Measurements from ENCODE around the gene SAMD11.

The SAMD11 gene

GRCh38 chr1:904310-904950 is 19.3 kb upstream of the SAMD11 start:
- peak; percentile 95 for DNase-seq (ENCODE audit: low read depth, low spot score)

DNA sequence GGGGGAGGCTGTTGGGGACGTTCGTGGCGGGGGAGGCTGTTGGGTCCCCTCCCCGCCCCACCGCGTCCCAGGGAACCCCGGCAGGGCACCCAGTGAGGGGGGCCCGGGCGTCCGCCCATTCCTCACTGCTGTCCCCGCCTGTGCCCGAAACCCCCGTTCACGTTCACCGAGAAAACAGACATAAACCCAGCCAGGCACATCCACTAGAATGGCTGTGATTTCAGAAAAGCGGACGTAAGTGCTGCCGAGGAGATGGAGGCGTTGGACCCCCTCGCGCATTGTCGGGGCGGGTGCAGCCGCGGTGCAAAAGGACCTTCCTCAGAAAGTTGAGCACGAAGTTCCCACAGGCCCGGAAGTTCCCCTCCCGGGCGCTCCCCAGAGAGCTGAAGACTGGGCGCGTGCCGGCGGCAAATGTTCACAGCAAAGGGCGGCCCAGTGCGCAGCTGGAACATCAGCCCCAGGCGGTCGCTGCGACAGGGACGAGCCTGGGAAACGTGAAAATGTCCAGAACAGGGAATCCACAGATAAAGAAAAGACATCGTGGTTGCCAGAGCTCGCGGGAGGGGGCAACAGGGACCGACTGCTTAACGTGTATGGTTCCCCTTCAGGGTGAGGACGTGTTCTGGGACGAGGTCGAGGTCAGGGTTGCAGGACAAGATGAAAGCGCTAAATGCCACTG is 18.5 kb upstream of the SAMD11 start:
- peak; percentile 47 for DNase-seq (ENCODE audit: low read depth, low spot score)

- DNase-seq (ENCODE audit: low read depth, low spot score): no peak
Measured at GRCh38 chr1:905811-906599, 17.7 kb upstream of the SAMD11 start.

DNA sequence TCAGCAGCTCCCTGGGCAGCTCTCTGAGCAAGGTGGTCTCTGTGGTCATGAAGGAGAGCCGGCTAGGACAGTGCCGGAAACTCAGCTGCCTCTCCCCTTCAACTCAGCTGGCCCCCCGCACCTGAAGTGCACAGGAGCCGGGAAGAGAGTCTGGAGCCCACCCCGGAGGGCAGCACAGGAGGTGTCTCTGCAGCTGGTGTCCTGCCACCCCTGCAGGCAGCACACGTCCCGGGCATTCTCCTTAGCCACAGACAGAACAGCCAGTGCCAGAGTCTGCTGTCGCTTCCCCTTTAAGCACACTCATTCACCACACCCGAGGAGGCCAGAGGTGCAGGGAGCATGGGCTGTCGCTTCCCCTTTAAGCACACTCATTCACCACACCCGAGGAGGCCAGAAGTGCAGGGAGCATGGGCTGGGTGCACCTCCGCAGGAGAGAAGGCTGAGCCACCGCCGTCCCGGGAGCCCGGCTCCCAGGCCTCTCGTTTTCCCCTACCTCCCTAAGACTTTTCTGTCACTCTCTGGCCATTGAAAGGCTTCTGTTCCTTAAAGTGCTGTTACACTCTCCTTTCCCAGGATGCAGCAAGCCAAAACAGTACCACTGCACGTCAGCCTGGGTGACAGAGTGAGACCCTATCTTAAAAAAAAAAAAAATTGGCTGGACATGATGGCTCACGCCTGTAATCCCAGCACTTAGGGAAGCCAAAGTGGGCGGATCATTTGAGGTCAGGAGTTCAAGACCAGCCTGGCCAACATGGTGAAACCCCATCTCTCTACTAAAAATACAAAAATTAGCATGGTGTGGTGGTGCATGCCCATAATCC is 16.9 kb upstream of the SAMD11 start:
- DNase-seq (ENCODE audit: low read depth, low spot score): no peak

GRCh38 chr1:907611-908451 is 15.9 kb upstream of the SAMD11 start:
- DNase-seq (ENCODE audit: low read depth, low spot score): no peak

GRCh38 chr1:908661-909060 is 15.1 kb upstream of the SAMD11 start:
- DNase-seq (ENCODE audit: low read depth, low spot score): no peak

- no peak for DNase-seq (ENCODE audit: low read depth, low spot score)
Measured at GRCh38 chr1:909861-910310, 13.8 kb upstream of the SAMD11 start.

DNA sequence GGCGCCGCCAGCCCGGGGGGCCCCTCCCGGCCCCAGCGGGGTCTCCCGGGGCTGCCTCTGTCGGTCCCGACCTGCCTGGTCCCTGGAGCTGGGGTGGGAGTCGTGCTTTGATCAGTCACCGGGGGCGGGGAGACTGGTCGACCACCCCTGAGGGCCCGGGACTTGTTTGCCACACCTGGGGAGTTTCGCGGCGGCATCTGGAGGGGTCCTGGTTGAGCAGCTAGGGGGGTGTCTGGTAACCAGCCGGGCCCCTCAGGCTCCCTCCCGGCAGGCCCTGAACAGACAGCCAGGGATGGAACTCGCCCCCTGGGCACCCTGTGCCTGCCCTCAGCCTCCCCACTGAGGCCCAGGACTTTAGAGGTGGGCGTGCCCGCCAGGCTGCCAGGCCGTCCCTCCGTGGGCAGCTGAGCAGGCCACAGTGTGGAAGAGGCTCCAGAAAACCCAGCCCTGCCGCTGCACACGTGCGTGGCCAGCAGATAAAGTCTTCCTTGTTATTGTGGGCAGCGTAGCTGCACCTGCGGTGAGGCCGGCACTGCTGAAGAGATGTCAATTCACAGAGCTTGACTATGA is 13.3 kb upstream of the SAMD11 start:
- no peak for DNase-seq (ENCODE audit: low read depth, low spot score)

GRCh38 chr1:910881-911721 is 12.6 kb upstream of the SAMD11 start:
- DNase-seq (ENCODE audit: low read depth, low spot score): no peak

DNA sequence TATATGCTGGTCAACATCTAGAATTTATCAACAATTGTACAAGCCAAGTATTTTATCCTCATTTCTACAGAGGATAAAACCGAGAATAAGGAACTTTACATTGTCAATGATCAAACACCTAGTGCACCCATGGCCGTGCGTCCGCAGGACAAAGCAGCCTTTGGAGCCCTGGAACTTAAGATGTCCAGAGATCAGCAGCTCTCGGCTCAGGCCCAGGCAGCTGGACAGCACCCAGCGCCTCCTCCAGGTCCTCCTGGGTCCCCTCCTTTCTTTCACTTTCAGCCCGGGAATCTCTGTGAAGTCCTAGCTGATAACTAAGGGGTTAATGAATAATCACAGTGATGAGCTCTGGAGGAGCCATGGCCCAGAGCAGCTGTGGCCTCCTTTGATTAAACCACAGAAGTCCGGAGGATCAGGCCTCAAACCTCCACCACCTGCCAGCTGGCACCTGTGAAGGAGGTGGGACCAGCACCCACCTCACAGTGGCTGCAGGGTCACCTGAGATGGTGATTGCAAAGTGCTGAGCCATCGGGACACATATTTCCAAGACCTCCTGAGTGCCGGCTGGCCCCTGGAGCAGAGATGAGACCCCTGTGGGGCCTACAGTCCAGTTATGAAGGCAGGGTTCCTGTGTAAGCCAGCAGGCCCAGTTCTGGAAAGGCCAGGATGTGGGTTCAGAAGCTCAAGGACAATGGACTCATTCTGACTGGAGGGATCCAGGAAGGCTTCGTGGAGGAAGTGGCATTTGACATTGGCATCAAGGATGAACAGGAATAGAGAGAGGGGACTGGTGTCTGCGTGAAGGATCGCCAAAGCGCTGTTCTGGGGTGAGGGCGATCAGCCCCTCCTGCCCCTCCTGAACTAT is 11.6 kb upstream of the SAMD11 start:
- no peak for DNase-seq (ENCODE audit: low read depth, low spot score)

DNA sequence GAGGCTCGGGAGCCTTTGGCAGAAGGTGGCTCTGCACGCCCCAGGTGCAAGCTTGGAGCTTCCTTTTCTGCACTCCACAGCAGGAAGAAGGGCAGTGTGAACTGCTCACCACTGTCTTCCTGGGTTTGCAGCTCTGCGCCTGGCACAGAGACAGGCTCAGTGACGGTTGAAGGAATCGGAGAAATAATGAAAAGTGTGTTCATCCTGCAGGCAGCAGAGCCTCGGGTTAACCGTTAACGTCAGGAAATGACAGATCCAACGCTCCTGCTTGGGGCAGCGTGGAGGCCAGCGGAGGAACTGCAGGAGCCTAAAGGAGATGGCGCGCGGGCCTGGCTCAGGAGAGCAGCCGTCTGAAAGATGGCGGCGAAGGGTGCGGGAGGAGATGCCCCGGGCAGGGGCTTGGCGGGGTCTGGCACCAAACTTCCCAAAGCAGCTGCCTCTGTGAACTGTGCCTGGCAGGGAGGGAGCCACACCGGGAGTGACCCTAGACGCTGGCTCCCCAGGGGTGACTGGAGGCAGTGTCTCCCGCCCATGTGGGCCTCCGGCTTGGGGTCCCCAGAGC is 10.9 kb upstream of the SAMD11 start:
- no peak for DNase-seq (ENCODE audit: low read depth, low spot score)

DNA sequence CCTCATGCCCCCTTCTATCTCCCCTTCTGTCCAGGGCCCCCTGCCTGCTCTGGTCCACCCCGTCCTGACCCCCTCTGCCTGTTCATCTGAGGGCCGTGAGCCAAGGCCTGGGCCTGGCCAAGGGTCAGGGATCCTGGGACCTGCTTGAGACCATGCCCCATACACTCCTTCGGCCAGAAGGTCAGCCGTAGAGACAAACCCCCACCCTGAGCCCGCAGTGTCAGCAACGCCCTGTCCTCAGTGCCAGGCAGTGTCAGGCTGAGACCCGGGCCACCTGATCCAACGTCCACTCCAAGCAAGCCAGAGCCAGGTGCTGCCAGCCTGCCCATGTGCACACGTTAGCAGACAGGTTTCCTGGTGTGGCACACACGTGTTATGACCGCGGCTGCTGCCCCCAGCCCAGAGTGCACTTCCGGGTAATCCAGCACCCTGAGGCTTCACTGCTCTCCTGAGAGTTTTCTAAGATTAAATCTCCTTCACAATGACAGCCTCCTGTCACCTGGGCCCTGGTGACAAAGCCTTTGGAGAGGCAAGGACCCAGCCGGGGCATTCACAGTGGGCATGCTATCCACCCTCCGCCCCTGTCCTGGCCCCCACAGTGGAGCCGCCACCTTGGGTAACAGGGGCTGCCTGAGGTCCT is 10.1 kb upstream of the SAMD11 start:
- DNase-seq (ENCODE audit: low read depth, low spot score): peak; percentile 0

GRCh38 chr1:914131-914890 is 9.4 kb upstream of the SAMD11 start:
- DNase-seq (ENCODE audit: low read depth, low spot score): no peak

DNA sequence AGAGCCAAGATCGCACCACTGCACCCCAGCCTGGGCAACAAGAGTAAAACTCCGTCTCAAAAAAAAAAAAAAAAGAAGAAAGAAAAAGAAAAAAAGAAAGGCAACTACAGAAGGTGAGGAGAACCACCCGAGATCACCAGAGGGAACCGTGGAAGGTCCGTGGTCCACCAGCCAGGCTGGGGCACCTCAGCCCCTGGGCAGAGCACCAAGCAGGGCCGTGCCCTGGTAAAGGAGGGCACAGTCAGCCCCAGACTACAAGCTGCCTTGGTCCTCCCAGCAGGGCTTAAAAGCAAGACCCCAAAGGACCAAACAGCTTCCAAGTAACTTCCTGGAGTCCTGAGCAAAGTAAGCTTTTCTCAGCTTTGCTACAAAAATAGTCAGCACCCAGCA is 8.8 kb upstream of the SAMD11 start:
- no peak for DNase-seq (ENCODE audit: low read depth, low spot score)

DNA sequence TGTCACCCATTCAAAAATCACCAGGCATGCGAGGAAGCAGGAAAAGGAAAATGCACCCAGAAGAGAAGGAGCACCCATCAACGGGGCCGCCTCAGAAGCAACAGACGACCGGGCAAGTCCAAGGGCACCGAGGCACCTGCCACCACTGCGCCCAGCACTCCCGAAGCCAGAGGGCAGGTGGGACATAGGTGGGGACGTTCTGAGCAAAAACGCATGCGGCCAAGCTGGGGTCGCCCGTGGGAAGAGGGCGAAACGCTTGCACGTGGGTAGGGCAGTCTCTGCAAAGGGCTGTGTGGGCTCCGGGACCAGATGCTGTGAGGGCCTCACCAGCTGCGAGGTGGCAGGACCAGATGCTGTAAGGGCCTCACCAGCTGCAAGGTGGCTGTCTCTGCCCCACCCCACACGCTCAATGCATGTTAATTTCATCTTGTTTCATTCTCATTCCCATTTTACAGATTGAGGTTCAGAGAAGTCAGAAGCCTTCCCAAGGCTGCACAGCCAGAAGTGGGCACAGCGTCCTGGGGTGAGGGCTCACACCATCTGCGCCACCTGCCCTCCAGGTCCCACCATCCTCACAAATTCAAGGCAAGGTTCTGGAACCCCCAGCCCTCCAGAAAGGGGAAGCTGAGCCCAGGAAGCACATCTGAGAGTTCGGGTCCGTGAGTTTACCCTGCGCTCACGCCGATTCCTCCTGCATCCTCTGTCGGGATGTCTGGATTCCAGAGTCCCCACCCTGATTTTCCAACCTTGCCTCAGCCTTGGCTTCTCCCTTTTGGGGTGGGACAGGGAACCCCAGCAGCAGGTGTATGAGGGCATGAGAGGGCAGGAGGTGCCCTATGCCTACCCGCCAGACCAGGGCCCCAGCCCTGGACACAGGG is 8.2 kb upstream of the SAMD11 start:
- DNase-seq (ENCODE audit: low read depth, low spot score): no peak

Measured in astrocyte of the hippocampus (primary cell).